Fibroblast of mammary gland (primary cell): ENCODE data around the gene PORCN.

ENCODE experiments used
- DNase-seq: peaks from one replicate; pipeline ENCODE4 v3.0.0-alpha.2; 2010; ENCODE audit warnings: low read depth
- H3K4me3 ChIP-seq: 2 replicates; pipeline ENCODE4 v1.5.1; 2011; ENCODE audit warnings: low read depth, mild to moderate bottlenecking, low read length, moderate library complexity; ENCODE audit not compliant: control insufficient read depth
- CTCF ChIP-seq: conservative IDR thresholded peaks from 2 replicates; pipeline ENCODE4 v1.5.1; 2011; ENCODE audit warnings: low read depth, low read length, inconsistent platforms; ENCODE audit not compliant: control insufficient read depth, insufficient read depth

PORCN gene

GRCh38 chrX:48532161-48532560, 23.4 kb downstream of the PORCN start:
- TF ChIP-seq CTCF = no peak
- no peak overlapping the region for H3K4me3 ChIP-seq
- DNase-seq = peak; percentile 30

GRCh38 chrX:48533165-48533564, 24.4 kb downstream of the PORCN start:
- peak; percentile 35 for DNase-seq
- no peak for TF ChIP-seq CTCF
- no peak overlapping the region for H3K4me3 ChIP-seq

GRCh38 chrX:48538641-48539344, 30.0 kb downstream of the PORCN start:
- TF ChIP-seq CTCF = no peak
- no peak for DNase-seq
- H3K4me3 ChIP-seq = peak overlapping the region; percentile 70

GRCh38 chrX:48539345-48540027, 30.7 kb downstream of the PORCN start, which contains the start of gene TBC1D25:
TSS of gene TBC1D25 (plus strand) at chrX:48539714. CDS start at chrX:48539798, 84 bp downstream.
- H3K4me3 ChIP-seq = peak within 1 kb of the TSS; percentile 70
- DNase-seq = peak; percentile 96
- no peak for TF ChIP-seq CTCF

- peak; percentile 36 for DNase-seq
- H3K4me3 ChIP-seq = peak overlapping the region; percentile 70
- TF ChIP-seq CTCF = no peak
These were observed 31.2 kb downstream of the PORCN start for GRCh38 chrX:48540028-48540375.

- peak overlapping the region; percentile 70 for H3K4me3 ChIP-seq
- no peak for DNase-seq
- no peak for TF ChIP-seq CTCF
These were observed 31.7 kb downstream of the PORCN start for GRCh38 chrX:48540480-48540879.
